ENCODE results near the gene KANSL1. TPM values are rescaled to one million over a fixed set of nuclear protein-coding genes. Genes with fewer than 3 reads are reported as not detected.

Gene KANSL1
- total RNA-seq, 2 experiments from 2014 or later = 99.5 to 105 TPM

DNA sequence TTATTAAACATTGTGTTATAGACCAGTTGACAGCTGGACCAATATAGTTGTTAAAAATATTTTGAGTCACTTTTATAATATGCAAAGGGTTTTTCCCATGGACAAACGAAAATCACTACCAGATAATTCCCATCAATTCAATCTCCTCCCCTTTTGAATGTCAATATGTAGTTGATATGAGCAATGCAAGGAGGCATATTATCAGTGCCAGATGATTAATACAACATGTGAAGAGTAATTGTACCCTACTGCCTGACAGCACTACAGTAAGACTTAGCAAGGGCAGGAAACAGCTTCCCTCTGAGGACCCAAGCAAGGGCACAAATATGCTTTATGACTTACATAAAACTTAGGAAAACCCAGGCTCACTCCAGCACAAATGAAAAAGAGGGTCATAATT, 17.3 kb downstream of the KANSL1 start:
- Mint-ChIP-seq H3K4me3 (no peak overlapping the region), H3K27me3 (no peaks in the 10 kb centered on the region), H3K27ac (no peak overlapping the region), H3K9me3 (no peaks in the 10 kb centered on the region), H3K4me1 (peaks cover 52% of the 10 kb centered on the region), H3K36me3 (ENCODE audit: low read depth) (peaks cover 30% of the 10 kb centered on the region)
- ChIA-PET CTCF (interaction anchor here (0.9 to 7.1 kb wide), 4 partner anchors 9 to 131 kb away, joined by 4 to 41 read pairs (median 10); partner anchors contain the start of gene KANSL1), POLR2A (interaction anchor here (0.7 to 2.8 kb wide), 2 partner anchors 17 to 155 kb away, joined by 3 to 9 read pairs; partner anchors contain the start of gene KANSL1)
- DNase-seq = no peak

DNA sequence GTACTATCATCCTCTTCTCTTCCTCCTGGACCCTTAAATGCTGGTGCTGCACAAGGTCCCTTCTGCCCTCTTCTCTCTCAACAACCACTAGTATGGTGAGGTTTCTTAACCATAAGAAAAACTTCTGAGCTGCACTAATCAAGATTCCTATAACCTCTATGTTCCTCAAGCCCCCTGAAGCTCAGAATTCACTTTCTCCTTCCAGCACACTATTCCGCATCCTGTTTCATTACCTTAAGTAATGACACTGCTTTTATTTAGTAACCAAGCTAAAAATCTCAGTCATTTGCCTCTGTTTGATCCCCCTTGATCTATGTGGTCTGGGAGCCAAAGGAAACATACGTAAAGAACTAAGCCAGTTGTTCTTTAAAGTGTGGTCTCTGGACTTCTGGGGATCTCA, 20.1 kb downstream of the KANSL1 start:
- POLR2A ChIA-PET = interaction anchor here (0.9 kb wide), 1 partner anchor 19 kb away, joined by 3 read pairs; no protein-coding TSS in a partner anchor
- Mint-ChIP-seq H3K27ac (no peak overlapping the region), H3K36me3 (ENCODE audit: low read depth) (peaks cover 48% of the 10 kb centered on the region), H3K9me3 (no peaks in the 10 kb centered on the region), H3K4me1 (peaks cover 46% of the 10 kb centered on the region), H3K4me3 (no peak overlapping the region), H3K27me3 (no peaks in the 10 kb centered on the region)
- CTCF ChIA-PET = interaction anchor here (0.9 to 3.2 kb wide), 2 partner anchors 14 to 40 kb away, joined by 3 to 9 read pairs; no protein-coding TSS in a partner anchor
- no peak for DNase-seq

DNA sequence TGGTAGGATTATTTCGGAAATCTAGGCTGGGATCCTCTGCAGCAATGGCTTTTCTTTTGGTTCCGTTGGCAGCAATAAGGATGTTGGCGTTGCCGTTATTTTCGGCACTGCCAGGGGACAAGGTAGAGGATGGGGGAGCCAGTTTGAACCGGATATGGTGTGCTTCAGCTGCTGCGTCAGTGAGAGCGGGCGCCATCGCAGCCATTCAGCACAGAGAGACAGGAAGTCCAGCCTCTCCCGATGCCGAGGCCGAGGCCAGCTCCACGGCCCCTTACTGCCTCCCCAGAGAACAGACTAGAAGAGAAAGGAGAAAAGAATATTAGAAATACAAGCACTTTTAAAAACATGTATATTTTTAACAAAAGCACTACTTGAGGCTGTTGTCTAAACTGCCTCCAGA, 21.3 kb downstream of the KANSL1 start:
- Mint-ChIP-seq H3K9me3 (no peaks in the 10 kb centered on the region), H3K36me3 (ENCODE audit: low read depth) (peaks cover 53% of the 10 kb centered on the region), H3K27ac (peak overlapping the region; percentile 9), H3K4me1 (peaks cover 47% of the 10 kb centered on the region), H3K4me3 (no peak overlapping the region), H3K27me3 (no peaks in the 10 kb centered on the region)
- ChIA-PET CTCF (interaction anchor here (3.2 kb wide), 1 partner anchor 15 kb away, joined by 9 read pairs; no protein-coding TSS in a partner anchor), POLR2A (interaction anchor here (0.6 to 1.6 kb wide), 4 partner anchors 9 to 22 kb away, joined by 3 to 5 read pairs (median 4); partner anchors contain the start of gene KANSL1)
- DNase-seq = no peak

DNA sequence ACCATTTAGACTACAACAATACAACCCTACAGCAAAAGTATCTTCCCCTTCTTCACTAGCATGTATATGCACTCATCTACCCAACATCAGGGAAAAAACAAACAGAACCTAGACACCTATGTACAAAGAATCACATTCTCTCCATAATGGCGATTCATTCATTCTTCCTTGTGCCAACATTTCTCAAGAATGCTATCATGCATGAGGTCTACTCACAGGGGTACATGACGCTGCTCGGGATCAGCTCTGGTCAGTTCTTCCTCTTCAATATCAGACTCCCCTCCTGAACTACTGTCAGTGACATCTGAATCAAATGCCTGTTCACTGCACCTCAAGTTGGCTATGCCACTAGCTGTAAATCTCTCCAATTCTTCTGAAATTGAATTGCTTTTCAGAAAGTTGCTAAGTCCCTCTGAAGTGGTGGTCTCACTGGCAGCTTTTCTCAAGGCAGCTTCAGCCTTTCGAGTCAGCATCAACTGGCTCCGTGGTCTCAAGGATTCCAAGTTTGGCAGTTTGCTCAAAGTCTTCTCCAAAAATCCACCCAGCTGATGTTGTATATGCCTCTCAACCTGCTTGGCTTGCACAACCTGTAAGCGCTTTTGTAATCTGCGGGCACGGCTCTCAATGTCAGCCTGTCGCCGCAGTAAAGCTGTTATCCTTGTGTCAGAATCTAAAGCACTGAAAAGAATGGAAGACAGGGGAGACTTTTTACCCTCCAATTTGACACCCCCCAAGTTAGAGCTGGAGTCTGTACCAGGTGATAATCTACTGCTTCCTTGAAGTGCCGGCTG, 22.4 kb downstream of the KANSL1 start:
- Mint-ChIP-seq H3K9me3 (no peaks in the 10 kb centered on the region), H3K27ac (peak overlapping the region; percentile 1), H3K27me3 (no peaks in the 10 kb centered on the region), H3K36me3 (ENCODE audit: low read depth) (peaks cover 56% of the 10 kb centered on the region), H3K4me1 (peaks cover 45% of the 10 kb centered on the region), H3K4me3 (no peak overlapping the region)
- ChIA-PET POLR2A (interaction anchor here (1.4 to 1.6 kb wide), 2 partner anchors 8 to 14 kb away, joined by 3 to 5 read pairs; no protein-coding TSS in a partner anchor), CTCF (interaction anchor here (0.9 to 3.2 kb wide), 2 partner anchors 16 to 28 kb away, joined by 3 to 9 read pairs; no protein-coding TSS in a partner anchor)
- no peak for DNase-seq

DNA sequence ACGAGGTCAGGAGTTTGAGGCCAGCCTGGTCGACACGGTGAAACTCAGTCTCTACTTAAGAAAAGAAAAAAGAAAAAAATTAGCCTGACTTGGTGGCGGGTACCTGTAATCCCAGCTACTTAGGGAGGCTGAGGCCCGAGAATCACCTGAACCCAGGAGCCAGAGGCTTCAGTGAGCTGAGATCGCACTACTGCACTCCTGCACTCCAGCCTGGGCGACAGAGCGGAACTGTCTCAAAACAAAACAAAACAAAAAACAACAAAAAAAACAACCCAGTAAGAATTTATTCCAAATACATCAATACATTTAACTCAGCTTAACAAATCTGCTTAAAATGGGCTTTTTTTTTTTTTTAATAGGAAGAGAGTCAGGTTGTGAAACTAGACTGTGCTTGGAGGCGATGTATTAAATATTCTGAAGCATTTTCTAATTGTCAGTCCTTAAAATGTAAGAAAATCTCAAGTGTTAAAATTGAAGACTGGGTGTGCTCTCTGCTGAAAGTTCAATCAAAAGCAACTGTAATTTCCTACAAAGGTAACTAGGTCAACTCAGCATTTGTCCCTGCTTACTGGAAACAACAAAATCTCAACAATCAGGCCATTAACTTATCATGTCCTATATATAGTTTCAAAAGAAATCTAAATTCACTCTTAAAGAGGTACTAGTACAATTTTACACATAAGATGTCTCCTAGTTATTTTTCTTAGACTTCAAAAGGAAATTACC, 23.2 kb downstream of the KANSL1 start:
- Mint-ChIP-seq H3K36me3 (ENCODE audit: low read depth) (peaks cover 55% of the 10 kb centered on the region), H3K4me3 (no peak overlapping the region), H3K27me3 (no peaks in the 10 kb centered on the region), H3K9me3 (no peaks in the 10 kb centered on the region), H3K4me1 (peaks cover 44% of the 10 kb centered on the region), H3K27ac (peak overlapping the region; percentile 1)
- DNase-seq = no peak
- POLR2A ChIA-PET = no interaction called here
- CTCF ChIA-PET = interaction anchor here (1.8 kb wide), 1 partner anchor 43 kb away, joined by 4 read pairs; no protein-coding TSS in a partner anchor

DNA sequence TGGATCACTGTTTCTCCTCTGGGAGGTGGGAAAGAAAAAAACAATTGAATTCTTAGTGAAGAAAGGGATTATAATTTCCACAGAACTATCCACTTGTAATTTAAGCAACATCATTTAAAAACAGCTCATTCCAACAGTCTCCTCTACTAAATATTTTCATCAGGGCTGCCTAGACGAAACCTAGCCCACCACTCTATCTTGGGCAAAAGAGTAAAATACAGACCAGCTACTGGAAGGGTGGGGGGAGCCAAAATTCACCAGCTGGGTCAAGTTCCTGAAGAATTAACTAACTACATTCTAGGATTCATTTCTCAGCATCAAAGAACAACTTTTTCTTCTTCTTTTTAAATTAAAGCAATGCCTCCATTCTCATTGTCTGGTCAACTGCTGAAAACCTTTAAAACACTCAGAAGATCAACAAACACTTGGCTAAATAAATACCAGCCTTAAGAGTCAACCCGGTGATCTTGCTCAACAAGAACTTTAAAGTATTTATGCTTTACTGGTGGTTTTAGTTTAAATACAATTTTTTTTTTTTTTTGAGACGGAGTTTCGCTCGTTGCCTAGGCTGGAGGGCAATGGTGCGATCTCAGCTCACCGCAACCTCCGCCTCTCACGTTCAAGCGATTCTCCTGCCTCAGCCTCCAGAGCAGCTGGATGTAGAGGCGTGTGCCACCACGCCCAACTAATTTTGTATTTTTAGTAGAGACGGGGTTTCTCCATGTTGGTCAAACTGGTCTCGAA, 25.2 kb downstream of the KANSL1 start:
- DNase-seq = no peak
- ChIA-PET CTCF (interaction anchor here (1.8 to 2.0 kb wide), 2 partner anchors 25 to 45 kb away, joined by 4 to 5 read pairs; partner anchors contain the start of gene KANSL1), POLR2A (interaction anchor here (1.2 kb wide), 1 partner anchor 24 kb away, joined by 3 read pairs; no protein-coding TSS in a partner anchor)
- H3K27me3 Mint-ChIP-seq = no peaks in the 10 kb centered on the region
- no peaks in the 10 kb centered on the region for H3K9me3 Mint-ChIP-seq
- peaks cover 57% of the 10 kb centered on the region for H3K4me1 Mint-ChIP-seq
- H3K4me3 Mint-ChIP-seq = no peak overlapping the region
- H3K27ac Mint-ChIP-seq = no peak overlapping the region
- H3K36me3 Mint-ChIP-seq (ENCODE audit: low read depth) = peaks cover 67% of the 10 kb centered on the region

DNA sequence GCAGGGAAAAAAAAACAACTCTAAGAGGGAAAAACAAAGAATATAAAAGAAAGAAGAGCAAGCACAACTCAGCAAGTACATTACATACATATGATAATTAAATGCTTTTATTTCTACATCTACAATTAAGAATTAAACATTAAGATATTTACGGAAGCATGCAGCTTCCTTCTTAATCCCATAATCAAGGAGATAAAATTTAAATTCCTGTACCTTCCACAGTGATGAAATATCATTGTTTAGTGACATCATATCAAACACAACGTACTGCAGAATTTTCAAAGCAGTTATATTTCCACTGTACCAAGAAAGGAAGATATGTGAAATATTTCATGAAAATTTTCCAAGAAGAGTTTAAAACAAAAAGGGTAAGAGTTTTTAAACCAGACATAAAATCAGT, 26.0 kb downstream of the KANSL1 start:
- H3K27me3 Mint-ChIP-seq = no peaks in the 10 kb centered on the region
- H3K4me1 Mint-ChIP-seq = peaks cover 60% of the 10 kb centered on the region
- H3K9me3 Mint-ChIP-seq = no peaks in the 10 kb centered on the region
- H3K27ac Mint-ChIP-seq = no peak overlapping the region
- no peak overlapping the region for H3K4me3 Mint-ChIP-seq
- CTCF ChIA-PET = interaction anchor here (2.0 kb wide), 1 partner anchor 26 kb away, joined by 5 read pairs; the partner anchor contains the start of gene KANSL1
- POLR2A ChIA-PET = interaction anchor here (1.2 kb wide), 1 partner anchor 16 kb away, joined by 4 read pairs; no protein-coding TSS in a partner anchor
- peaks cover 69% of the 10 kb centered on the region for H3K36me3 Mint-ChIP-seq (ENCODE audit: low read depth)
- DNase-seq = no peak

DNA sequence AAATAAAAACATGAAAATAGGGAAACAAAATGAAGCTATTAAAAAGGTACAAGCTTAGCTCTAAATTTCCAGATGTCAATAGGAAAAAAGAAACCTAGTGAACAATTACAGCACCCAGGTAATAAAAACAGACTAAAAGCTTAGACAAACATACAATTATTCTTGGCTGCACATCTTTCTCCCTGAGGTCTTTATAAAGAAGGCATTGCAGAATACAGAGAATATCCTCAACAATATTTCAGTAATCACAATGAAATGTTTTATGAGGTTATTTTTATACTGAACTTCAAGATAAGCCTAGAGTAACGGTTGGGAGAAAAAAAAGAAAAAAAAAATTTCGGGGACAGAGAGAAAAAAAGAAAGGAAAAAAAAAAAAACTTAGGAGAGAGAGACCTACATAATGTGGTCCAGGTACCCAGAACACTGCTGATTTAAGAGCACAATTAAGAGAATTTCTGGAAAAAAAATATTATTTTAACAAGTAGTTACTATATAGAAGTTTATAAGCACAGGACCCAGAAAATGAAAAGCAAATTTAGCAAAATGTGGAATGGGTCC, 26.5 kb downstream of the KANSL1 start:
- CTCF ChIA-PET = interaction anchor here (2.0 kb wide), 1 partner anchor 26 kb away, joined by 5 read pairs; the partner anchor contains the start of gene KANSL1
- no peaks in the 10 kb centered on the region for H3K9me3 Mint-ChIP-seq
- H3K4me3 Mint-ChIP-seq = no peak overlapping the region
- H3K27ac Mint-ChIP-seq = no peak overlapping the region
- H3K36me3 Mint-ChIP-seq (ENCODE audit: low read depth) = peaks cover 67% of the 10 kb centered on the region
- POLR2A ChIA-PET = interaction anchor here (1.2 kb wide), 1 partner anchor 17 kb away, joined by 4 read pairs; no protein-coding TSS in a partner anchor
- H3K4me1 Mint-ChIP-seq = peaks cover 58% of the 10 kb centered on the region
- no peak for DNase-seq
- no peaks in the 10 kb centered on the region for H3K27me3 Mint-ChIP-seq

DNA sequence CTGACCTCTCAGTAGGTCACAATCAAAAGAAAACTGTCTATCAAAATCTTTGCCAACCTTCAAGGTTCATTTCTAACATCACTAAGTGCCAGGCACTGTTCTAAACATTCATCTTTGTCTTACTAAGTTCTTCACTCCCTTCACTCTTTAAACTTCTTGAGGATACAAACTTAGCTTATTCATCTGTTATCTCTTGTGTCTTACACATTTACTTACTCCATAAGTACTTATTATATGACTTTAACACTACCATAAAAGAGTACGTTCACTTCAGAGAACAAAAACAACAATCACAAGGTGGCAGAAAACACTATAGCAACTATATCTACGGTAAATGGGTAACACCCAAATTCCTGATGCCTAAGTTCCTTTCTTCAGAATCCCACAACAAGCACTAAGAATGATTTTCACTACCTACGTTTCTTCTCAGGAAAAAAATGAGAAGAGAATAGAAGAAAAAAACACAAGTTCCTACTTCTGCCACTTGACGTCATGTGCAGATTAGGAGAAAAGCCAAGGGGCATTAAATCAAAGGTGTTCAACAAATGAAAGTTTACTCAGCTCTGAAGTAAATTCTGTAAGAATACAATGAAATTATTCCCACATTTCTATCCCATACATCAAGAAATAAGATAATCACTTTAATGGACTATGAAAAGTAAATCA, 29.2 kb downstream of the KANSL1 start:
- DNase-seq = no peak
- Mint-ChIP-seq H3K27me3 (no peaks in the 10 kb centered on the region), H3K9me3 (no peaks in the 10 kb centered on the region), H3K27ac (no peak overlapping the region), H3K4me1 (peaks cover 58% of the 10 kb centered on the region), H3K4me3 (no peak overlapping the region), H3K36me3 (ENCODE audit: low read depth) (peaks cover 45% of the 10 kb centered on the region)
- CTCF ChIA-PET = interaction anchor here (0.8 to 2.6 kb wide), 2 partner anchors 11 to 23 kb away, joined by 5 to 7 read pairs; no protein-coding TSS in a partner anchor
- POLR2A ChIA-PET = interaction anchor here (1.5 to 2.1 kb wide), 3 partner anchors 8 to 18 kb away, joined by 5 to 7 read pairs (median 5); no protein-coding TSS in a partner anchor

DNA sequence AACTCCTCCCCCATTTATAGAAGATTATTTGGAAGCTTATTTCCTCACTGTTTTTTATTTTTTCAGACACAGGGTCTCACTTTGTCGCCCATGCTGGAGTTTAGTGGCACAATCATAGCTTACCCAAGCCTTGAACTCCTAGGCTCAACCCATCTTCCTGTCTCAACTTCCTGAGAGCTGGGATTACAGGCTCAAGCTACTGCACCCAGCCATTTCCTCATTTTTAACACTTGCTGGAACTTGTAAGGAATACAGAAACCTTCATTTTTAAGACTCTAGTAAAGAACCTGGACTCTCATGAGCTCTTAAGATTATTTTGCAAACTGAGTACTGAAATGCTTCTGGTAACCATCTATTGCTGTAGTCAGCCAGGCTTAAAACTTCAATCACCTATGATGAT, 29.9 kb downstream of the KANSL1 start:
- H3K27ac Mint-ChIP-seq = no peak overlapping the region
- peaks cover 43% of the 10 kb centered on the region for H3K36me3 Mint-ChIP-seq (ENCODE audit: low read depth)
- no peak overlapping the region for H3K4me3 Mint-ChIP-seq
- POLR2A ChIA-PET = interaction anchor here (1.5 to 2.1 kb wide), 3 partner anchors 8 to 17 kb away, joined by 5 to 7 read pairs (median 5); no protein-coding TSS in a partner anchor
- no peak for DNase-seq
- no peaks in the 10 kb centered on the region for H3K9me3 Mint-ChIP-seq
- H3K4me1 Mint-ChIP-seq = peaks cover 61% of the 10 kb centered on the region
- H3K27me3 Mint-ChIP-seq = no peaks in the 10 kb centered on the region
- CTCF ChIA-PET = interaction anchor here (1.4 to 2.6 kb wide), 2 partner anchors 17 to 24 kb away, joined by 4 to 7 read pairs; no protein-coding TSS in a partner anchor

DNA sequence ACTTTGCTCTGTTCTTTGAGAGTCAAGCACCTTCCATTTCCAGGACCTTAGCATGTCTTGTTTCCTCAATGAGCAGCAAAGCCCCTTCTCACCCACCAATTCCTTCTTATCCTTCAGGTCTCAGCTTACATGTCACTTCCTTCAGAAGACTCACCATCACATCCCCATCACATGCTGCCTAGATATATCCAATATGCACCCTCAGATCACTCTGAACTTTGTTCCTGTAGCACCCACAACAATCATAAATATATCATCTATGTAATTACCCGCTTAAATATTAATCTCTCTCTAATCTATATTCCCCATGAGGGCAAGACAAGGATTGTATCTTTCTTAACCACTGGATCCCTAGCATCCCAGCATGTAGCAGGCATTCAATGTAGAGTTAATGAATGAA, 30.4 kb downstream of the KANSL1 start:
- H3K4me1 Mint-ChIP-seq = peaks cover 59% of the 10 kb centered on the region
- CTCF ChIA-PET = interaction anchor here (1.4 kb wide), 1 partner anchor 17 kb away, joined by 4 read pairs; no protein-coding TSS in a partner anchor
- no peak overlapping the region for H3K27ac Mint-ChIP-seq
- H3K36me3 Mint-ChIP-seq (ENCODE audit: low read depth) = peaks cover 40% of the 10 kb centered on the region
- H3K4me3 Mint-ChIP-seq = no peak overlapping the region
- POLR2A ChIA-PET = interaction anchor here (1.5 to 2.1 kb wide), 2 partner anchors 9 to 17 kb away, joined by 5 to 7 read pairs; no protein-coding TSS in a partner anchor
- no peaks in the 10 kb centered on the region for H3K27me3 Mint-ChIP-seq
- no peaks in the 10 kb centered on the region for H3K9me3 Mint-ChIP-seq
- no peak for DNase-seq
